ENCODE measurements around the gene KRT33B. TPM values are rescaled to one million over a fixed set of nuclear protein-coding genes. Genes with fewer than 3 reads are reported as not detected.
"Not testable (repeated sequence)": the region's sequence is repeated elsewhere in the genome, so short reads cannot be mapped to it uniquely, and the experiment has no call there.

The KRT33B gene
- total and polyA plus RNA-seq, 10 of the 15 experiments (the other 5 are each of a cell fraction or from before 2014, with no cell fraction given), result not detected

- TF ChIP-seq ZBTB4 (CRISPR knock-in tag; IDR thresholded peaks at IDR 0.05), result no peak
- no peak for TF ChIP-seq IKZF2 (IDR thresholded peaks at IDR 0.05)
- no peak for TF ChIP-seq SRF (IDR thresholded peaks at IDR 0.05; ENCODE audit: low read depth in 2 of 2, low read length in 2 of 2)
- TF ChIP-seq HSF1 (IDR thresholded peaks at IDR 0.05; ENCODE audit: low read depth, low read length), result no peak
- TF ChIP-seq SUPT20H (IDR thresholded peaks at IDR 0.05; ENCODE audit: borderline replicate concordance, control insufficient read depth, low read depth, low read length), result no peak
Measured at GRCh38 chr17:41351177-41351576, 18.4 kb downstream of the KRT33B start (continued).

GRCh38 chr17:41350381-41350878 lies 19.2 kb downstream of the KRT33B start, which contains the start of gene KRT33A:
KRT33A (minus strand) TSS chr17:41350828; CDS start chr17:41350767, 61 bp downstream.
- DNase-seq (ENCODE audit: low read depth, low spot score); H3K4me3 ChIP-seq; H3K9ac ChIP-seq (ENCODE audit: control insufficient read depth, insufficient read depth, low read length); in situ Hi-C loops (cut with MboI); H3K27ac ChIP-seq (ENCODE audit: control insufficient read depth, insufficient read depth); ATAC-seq; BruUV-seq (replicated peaks); POLR2A ChIA-PET; H3K4me1 ChIP-seq (ENCODE audit: control insufficient read depth, insufficient read depth, low read length); FAIRE-seq; H3K9me3 ChIP-seq (replicated peaks; ENCODE audit: control insufficient read depth, insufficient read depth, low read length); H4K20me1 ChIP-seq (ENCODE audit: control insufficient read depth, insufficient read depth); H3K79me2 ChIP-seq (ENCODE audit: control insufficient read depth, insufficient read depth, low read length); H3K27me3 ChIP-seq (replicated peaks in 1 of 2; ENCODE audit: control insufficient read depth in 2 of 2, insufficient read depth in 2 of 2, low read length in 1 of 2); H3K36me3 ChIP-seq (ENCODE audit: control insufficient read depth in 2 of 2, insufficient read depth in 2 of 2, low read length in 1 of 2); H3K4me2 ChIP-seq (ENCODE audit: control insufficient read depth, insufficient read depth); intact Hi-C loops (cut with micrococcal nuclease; ENCODE audit: unreplicated experiment); H2AFZ ChIP-seq (ENCODE audit: control insufficient read depth, low read depth, low read length); RAD21 ChIA-PET (ENCODE audit: unreplicated experiment); CTCF ChIA-PET: not testable (repeated sequence)
- 42% methylated on average over 16 of the region's 16 CpGs for WGBS (ENCODE audit: insufficient coverage, insufficient replicate concordance, low lambda C conversion rate, missing lambda C conversion rate)
- SMC1A ChIA-PET (ENCODE audit: uncharacterized antibody, unreplicated experiment), result interaction anchor here (0.9 to 1.2 kb wide), 2 partner anchors 10 to 21 kb away, joined by 3 read pairs; no protein-coding TSS in a partner anchor

Measured in GM12878 (cell line).